ENCODE results near the gene SBF1. TPM values are rescaled to one million over a fixed set of nuclear protein-coding genes. Genes with fewer than 3 reads are reported as not detected.

SBF1 gene
- total RNA-seq, 1 donor from 2014 or later: 206 TPM

DNA sequence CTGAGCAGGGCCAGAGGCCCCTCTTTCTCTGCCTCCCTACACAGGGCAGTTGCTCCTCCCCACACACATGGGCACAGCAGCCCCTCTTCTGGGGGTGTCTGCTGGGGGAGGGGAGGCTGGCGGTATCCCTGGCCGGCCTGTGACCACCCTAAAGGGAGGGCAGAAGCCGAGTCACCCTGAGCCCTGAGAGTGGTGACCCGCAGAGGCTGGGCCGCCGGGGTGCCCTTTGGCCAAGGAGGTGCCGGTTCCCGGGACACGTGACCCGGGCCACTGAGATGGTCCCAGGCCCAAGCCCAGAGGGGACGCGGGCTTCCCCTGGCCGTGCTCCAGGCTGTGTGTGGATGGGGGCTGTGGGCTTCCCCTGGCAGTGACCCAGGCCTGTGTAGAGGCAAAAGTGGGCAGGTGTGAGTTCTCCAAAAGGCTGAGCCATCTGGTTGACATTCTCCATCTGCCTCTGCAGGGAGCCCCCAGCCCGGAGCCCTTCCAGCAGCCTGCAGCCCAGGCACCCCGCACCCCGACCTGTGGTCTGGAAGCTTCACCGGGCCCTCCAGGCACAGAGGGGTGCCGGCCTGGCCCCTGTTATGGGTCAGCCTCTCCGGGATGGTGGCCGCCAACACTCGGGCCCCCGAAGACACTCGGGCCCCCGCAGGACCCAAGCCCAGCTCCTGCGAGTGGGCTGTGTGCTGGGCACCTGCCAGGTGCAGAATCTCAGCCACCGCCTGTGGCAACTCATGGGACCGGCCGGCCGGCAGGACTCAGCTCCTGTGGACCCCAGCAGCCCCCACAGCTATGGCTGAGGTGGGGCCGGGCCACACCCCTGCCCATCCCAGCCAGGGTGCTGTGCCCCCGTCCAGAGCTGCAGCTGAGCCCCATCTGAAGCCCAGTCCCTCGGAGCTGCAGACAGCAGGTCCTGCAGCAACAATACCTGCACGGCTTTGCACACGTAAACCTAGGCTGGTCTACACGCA, 7.6 kb upstream of the SBF1 start:
- no peak overlapping the region for H3K27ac Mint-ChIP-seq (ENCODE audit: unreplicated experiment)

DNA sequence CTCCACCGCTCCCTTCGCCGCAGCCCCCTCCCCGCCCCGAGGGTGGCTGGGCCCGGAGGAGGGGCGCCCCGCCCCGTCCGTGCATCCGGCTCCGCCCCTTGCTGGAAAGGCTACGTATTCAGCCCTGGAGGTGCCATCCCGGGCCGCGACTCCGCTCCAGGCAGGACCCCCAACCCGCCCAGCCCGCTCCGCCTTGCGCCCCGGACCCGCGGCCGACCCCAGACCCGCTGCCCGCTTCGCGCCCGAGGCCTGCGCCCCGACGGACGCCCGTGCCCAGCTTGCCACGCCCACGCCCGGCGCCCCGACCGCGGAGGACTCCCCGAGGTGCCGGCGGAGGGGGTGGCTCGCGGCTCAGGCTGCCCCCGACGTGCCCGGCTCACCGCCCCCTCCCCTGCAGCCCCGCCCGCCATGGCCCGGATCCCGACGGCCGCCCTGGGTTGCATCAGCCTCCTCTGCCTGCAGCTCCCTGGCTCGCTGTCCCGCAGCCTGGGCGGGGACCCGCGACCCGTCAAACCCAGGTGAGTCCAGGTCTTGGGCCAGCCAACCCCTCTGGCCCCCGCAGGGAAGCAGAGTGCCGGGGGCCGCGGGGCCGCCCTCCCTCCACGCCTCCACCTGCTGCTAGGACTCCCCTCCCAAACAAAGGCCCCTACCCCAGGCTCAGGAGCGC, 6.7 kb upstream of the SBF1 start, which contains the start of gene ADM2:
Gene ADM2 (plus strand): TSS at position 104 of the 667 bp plus-strand sequence. CDS start 305 bp downstream, at position 409.
- H3K27ac Mint-ChIP-seq (ENCODE audit: unreplicated experiment): peak within 1 kb of the TSS; percentile 38

More for the DNA sequence above, 7.6 kb upstream of the SBF1 start:
- peaks cover 18% of the 10 kb centered on the region for H3K27me3 Mint-ChIP-seq (ENCODE audit: unreplicated experiment)
- DNase-seq: peak; percentile 55
- no peaks in the 10 kb centered on the region for H3K36me3 Mint-ChIP-seq (ENCODE audit: unreplicated experiment)
- H3K4me1 Mint-ChIP-seq (ENCODE audit: low read depth, unreplicated experiment): peaks cover 2% of the 10 kb centered on the region
- peak overlapping the region; percentile 78 for H3K4me3 Mint-ChIP-seq (ENCODE audit: unreplicated experiment)
- peaks cover 12% of the 10 kb centered on the region for H3K9me3 Mint-ChIP-seq (ENCODE audit: unreplicated experiment)
- TF ChIP-seq, protein P1, sequence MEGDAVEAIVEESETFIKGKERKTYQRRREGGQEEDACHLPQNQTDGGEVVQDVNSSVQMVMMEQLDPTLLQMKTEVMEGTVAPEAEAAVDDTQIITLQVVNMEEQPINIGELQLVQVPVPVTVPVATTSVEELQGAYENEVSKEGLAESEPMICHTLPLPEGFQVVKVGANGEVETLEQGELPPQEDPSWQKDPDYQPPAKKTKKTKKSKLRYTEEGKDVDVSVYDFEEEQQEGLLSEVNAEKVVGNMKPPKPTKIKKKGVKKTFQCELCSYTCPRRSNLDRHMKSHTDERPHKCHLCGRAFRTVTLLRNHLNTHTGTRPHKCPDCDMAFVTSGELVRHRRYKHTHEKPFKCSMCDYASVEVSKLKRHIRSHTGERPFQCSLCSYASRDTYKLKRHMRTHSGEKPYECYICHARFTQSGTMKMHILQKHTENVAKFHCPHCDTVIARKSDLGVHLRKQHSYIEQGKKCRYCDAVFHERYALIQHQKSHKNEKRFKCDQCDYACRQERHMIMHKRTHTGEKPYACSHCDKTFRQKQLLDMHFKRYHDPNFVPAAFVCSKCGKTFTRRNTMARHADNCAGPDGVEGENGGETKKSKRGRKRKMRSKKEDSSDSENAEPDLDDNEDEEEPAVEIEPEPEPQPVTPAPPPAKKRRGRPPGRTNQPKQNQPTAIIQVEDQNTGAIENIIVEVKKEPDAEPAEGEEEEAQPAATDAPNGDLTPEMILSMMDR (IDR thresholded peaks at IDR 0.05; ENCODE audit: partially characterized antibody, unreplicated experiment): no peak

DNA sequence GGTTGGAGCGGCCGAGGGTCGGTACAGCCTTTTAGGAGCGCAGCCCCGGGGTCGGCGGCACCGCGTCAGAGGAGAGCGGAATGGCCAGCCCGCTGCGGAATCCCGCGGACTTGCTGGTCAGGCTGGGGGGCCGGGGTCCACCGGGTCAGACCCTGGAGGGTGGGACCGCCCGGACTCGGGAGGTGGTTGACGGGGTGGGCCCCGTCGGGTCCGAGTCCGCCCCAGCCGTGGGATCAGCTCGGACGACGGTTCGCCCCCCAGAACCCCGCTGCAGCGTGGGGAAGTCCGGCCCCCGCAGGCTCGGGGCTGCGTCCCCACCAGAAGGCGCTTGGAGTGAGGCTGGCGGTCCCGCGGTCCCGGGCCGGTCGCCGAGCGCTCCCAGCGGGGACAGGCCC, 6.2 kb upstream of the SBF1 start:
- H3K27ac Mint-ChIP-seq (ENCODE audit: unreplicated experiment): no peak overlapping the region
- TF ChIP-seq, protein P1 (IDR thresholded peaks at IDR 0.05; ENCODE audit: partially characterized antibody, unreplicated experiment): no peak
- peak overlapping the region; percentile 55 for H3K4me3 Mint-ChIP-seq (ENCODE audit: unreplicated experiment)
- DNase-seq: no peak
- H3K36me3 Mint-ChIP-seq (ENCODE audit: unreplicated experiment): no peaks in the 10 kb centered on the region
- peaks cover 21% of the 10 kb centered on the region for H3K27me3 Mint-ChIP-seq (ENCODE audit: unreplicated experiment)
- H3K4me1 Mint-ChIP-seq (ENCODE audit: low read depth, unreplicated experiment): peaks cover 11% of the 10 kb centered on the region
- H3K9me3 Mint-ChIP-seq (ENCODE audit: unreplicated experiment): peaks cover 16% of the 10 kb centered on the region

More for the DNA sequence above, 6.7 kb upstream of the SBF1 start, which contains the start of gene ADM2:
- DNase-seq: peak; percentile 78
- Mint-ChIP-seq H3K27me3 (ENCODE audit: unreplicated experiment) (peaks cover 21% of the 10 kb centered on the region), H3K9me3 (ENCODE audit: unreplicated experiment) (peaks cover 14% of the 10 kb centered on the region), H3K36me3 (ENCODE audit: unreplicated experiment) (no peaks in the 10 kb centered on the region), H3K4me1 (ENCODE audit: low read depth, unreplicated experiment) (peaks cover 10% of the 10 kb centered on the region), H3K4me3 (ENCODE audit: unreplicated experiment) (peak within 1 kb of the TSS; percentile 78)
- TF ChIP-seq, protein P1 (IDR thresholded peaks at IDR 0.05; ENCODE audit: partially characterized antibody, unreplicated experiment): no peak

DNA sequence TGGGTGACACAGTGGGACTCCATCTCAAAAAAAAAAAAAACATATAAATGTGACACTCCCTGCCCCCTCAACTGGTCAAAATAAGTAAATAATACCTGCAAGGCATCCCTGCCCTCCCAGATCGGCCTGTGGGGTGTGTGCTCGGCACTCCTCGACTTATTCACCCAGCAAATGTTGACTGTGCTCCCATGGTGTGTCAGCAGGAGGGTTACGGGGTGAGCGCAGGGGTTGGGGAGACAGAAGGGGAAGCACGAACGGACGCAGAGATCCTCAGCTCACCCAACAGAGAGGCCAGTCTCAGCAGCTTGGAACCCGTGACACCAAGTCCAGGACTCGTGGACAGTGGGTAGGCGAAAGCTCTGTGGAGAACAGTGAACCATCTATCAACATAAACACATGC, 4.9 kb upstream of the SBF1 start:
- no peaks in the 10 kb centered on the region for H3K36me3 Mint-ChIP-seq (ENCODE audit: unreplicated experiment)
- H3K27ac Mint-ChIP-seq (ENCODE audit: unreplicated experiment): peak overlapping the region; percentile 48
- peak overlapping the region; percentile 61 for H3K4me3 Mint-ChIP-seq (ENCODE audit: unreplicated experiment)
- peaks cover 18% of the 10 kb centered on the region for H3K9me3 Mint-ChIP-seq (ENCODE audit: unreplicated experiment)
- peaks cover 15% of the 10 kb centered on the region for H3K4me1 Mint-ChIP-seq (ENCODE audit: low read depth, unreplicated experiment)
- peaks cover 20% of the 10 kb centered on the region for H3K27me3 Mint-ChIP-seq (ENCODE audit: unreplicated experiment)
- TF ChIP-seq, protein P1 (IDR thresholded peaks at IDR 0.05; ENCODE audit: partially characterized antibody, unreplicated experiment): no peak
- no peak for DNase-seq

Data from glutamatergic neuron (in vitro differentiated cells).